Stimulated activated CD4-positive, alpha-beta T cell treated with anti-CD3 and anti-CD28 coated beads, Interleukin-2, amount 100 ng/mL, for 4 hours (primary cell): ENCODE results near the gene MAGI2.
"Not testable (repeated sequence)": the region's sequence is repeated elsewhere in the genome, so short reads cannot be mapped to it uniquely, and the experiment has no call there.

Experiments used
- DNase-seq: peaks from one replicate; pipeline ENCODE4 v3.0.0-alpha.2; 2020; ENCODE audit warnings: low read depth

Gene MAGI2

GRCh38 chr7:79050603-79051002 lies 402.9 kb downstream of the MAGI2 start:
- no peak for DNase-seq

- no peak for DNase-seq
These were observed 407.4 kb downstream of the MAGI2 start for GRCh38 chr7:79046061-79046460.

GRCh38 chr7:79037001-79037400 lies 416.5 kb downstream of the MAGI2 start:
- DNase-seq = no peak

GRCh38 chr7:79036356-79036755 lies 417.1 kb downstream of the MAGI2 start:
- no peak for DNase-seq

GRCh38 chr7:79035858-79036257 lies 417.6 kb downstream of the MAGI2 start:
- DNase-seq = no peak

GRCh38 chr7:79034730-79035129 lies 418.7 kb downstream of the MAGI2 start:
- no peak for DNase-seq

- DNase-seq = not testable (repeated sequence)
These were observed 433.8 kb downstream of the MAGI2 start for GRCh38 chr7:79019711-79020110.

GRCh38 chr7:79011921-79012320 lies 441.5 kb downstream of the MAGI2 start:
- DNase-seq = no peak

- no peak for DNase-seq
These were observed 443.8 kb downstream of the MAGI2 start for GRCh38 chr7:79009647-79010046.

- DNase-seq = no peak
These were observed 444.7 kb downstream of the MAGI2 start for GRCh38 chr7:79008786-79009185.

- DNase-seq = no peak
These were observed 457.5 kb downstream of the MAGI2 start for GRCh38 chr7:78996013-78996412.

- no peak for DNase-seq
These were observed 460.1 kb downstream of the MAGI2 start for GRCh38 chr7:78993341-78993740.

GRCh38 chr7:78985509-78985908 lies 468.0 kb downstream of the MAGI2 start:
- DNase-seq = no peak

GRCh38 chr7:78983483-78983882 lies 470.0 kb downstream of the MAGI2 start:
- no peak for DNase-seq

- DNase-seq = no peak
These were observed 483.0 kb downstream of the MAGI2 start for GRCh38 chr7:78970440-78970916.

- no peak for DNase-seq
These were observed 484.5 kb downstream of the MAGI2 start for GRCh38 chr7:78968951-78969350.

- DNase-seq = not testable (repeated sequence)
These were observed 485.9 kb downstream of the MAGI2 start for GRCh38 chr7:78967561-78967960.

- DNase-seq = no peak
These were observed 486.4 kb downstream of the MAGI2 start for GRCh38 chr7:78967046-78967445.

GRCh38 chr7:78959477-78959876 lies 494.0 kb downstream of the MAGI2 start:
- DNase-seq = no peak

GRCh38 chr7:78955329-78955728 lies 498.1 kb downstream of the MAGI2 start:
- no peak for DNase-seq

GRCh38 chr7:78953726-78954363 lies 499.6 kb downstream of the MAGI2 start:
- DNase-seq = no peak

GRCh38 chr7:78953090-78953489 lies 500.4 kb downstream of the MAGI2 start:
- no peak for DNase-seq

- DNase-seq = no peak
These were observed 513.8 kb downstream of the MAGI2 start for GRCh38 chr7:78939669-78940068.

- no peak for DNase-seq
These were observed 528.9 kb downstream of the MAGI2 start for GRCh38 chr7:78924581-78924980.
